ENCODE data around the gene OSM. TPM values are rescaled to one million over a fixed set of nuclear protein-coding genes. Genes with fewer than 3 reads are reported as not detected.

OSM gene
- polyA plus RNA-seq, 1 donor (not counting 4 experiments of a cell fraction or from before 2014, with no cell fraction given): not detected

DNA sequence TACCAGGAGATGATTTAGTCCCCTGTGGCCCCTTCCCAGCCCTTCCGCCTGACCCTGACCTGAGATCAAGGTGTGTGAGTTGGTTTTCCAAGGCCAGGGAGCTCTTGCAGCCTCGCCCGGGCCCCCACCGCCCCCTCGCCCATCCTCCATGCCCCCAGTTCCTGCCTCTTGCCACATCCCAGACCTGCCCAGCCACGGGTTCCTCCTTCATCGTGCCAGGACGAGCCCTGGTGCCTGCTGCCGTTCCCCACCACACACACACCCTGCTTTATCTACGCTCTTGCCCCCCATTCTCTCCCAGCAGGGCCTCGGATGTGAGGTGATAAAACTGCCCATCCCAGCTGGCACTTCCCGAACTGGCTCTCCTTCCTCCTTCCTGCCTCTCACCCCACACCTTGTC lies 18.7 kb downstream of the OSM start:
- H3K9me3 ChIP-seq (ENCODE audit: control insufficient read depth, low read depth, low read length): no peaks in the 10 kb centered on the region
- DNase-seq (ENCODE audit: low read depth, low spot score) (no peak), FAIRE-seq (no peak)
- no peaks in the 10 kb centered on the region for H3K79me2 ChIP-seq (ENCODE audit: control insufficient read depth, insufficient read depth, low read length)
- no peak overlapping the region for H3K9ac ChIP-seq (ENCODE audit: control insufficient read depth, extremely low read depth, insufficient read depth, low read length)
- H3K4me1 ChIP-seq (ENCODE audit: control insufficient read depth, extremely low read depth, insufficient read depth, low read length): peaks cover 35% of the 10 kb centered on the region
- no peaks in the 10 kb centered on the region for H3K27me3 ChIP-seq (ENCODE audit: control insufficient read depth, extremely low read depth, insufficient read depth, low read length)
- no peak overlapping the region for H3K27ac ChIP-seq (ENCODE audit: control insufficient read depth, insufficient read depth, low read length)
- no peak overlapping the region for H2AFZ ChIP-seq (ENCODE audit: control insufficient read depth, low read length)
- no peak overlapping the region for H3K4me2 ChIP-seq (ENCODE audit: control insufficient read depth, extremely low read depth, insufficient read depth, low read depth, low read length)
- H3K4me3 ChIP-seq (ENCODE audit: control insufficient read depth in 2 of 3, extremely low read depth in 1 of 3, insufficient read depth in 2 of 3, low read depth in 1 of 3, low read length in 3 of 3): no peak overlapping the region
- H3K36me3 ChIP-seq (ENCODE audit: control insufficient read depth in 2 of 2, extremely low read depth in 1 of 2, insufficient read depth in 2 of 2, low read length in 2 of 2): no peaks in the 10 kb centered on the region
- no peaks in the 10 kb centered on the region for H3K9me1 ChIP-seq (ENCODE audit: control insufficient read depth, extremely low read depth, insufficient read depth, low read length)
- no peak for TF ChIP-seq EZH2 (IDR thresholded peaks at IDR 0.05; ENCODE audit: low read length)
- TF ChIP-seq, protein P1, sequence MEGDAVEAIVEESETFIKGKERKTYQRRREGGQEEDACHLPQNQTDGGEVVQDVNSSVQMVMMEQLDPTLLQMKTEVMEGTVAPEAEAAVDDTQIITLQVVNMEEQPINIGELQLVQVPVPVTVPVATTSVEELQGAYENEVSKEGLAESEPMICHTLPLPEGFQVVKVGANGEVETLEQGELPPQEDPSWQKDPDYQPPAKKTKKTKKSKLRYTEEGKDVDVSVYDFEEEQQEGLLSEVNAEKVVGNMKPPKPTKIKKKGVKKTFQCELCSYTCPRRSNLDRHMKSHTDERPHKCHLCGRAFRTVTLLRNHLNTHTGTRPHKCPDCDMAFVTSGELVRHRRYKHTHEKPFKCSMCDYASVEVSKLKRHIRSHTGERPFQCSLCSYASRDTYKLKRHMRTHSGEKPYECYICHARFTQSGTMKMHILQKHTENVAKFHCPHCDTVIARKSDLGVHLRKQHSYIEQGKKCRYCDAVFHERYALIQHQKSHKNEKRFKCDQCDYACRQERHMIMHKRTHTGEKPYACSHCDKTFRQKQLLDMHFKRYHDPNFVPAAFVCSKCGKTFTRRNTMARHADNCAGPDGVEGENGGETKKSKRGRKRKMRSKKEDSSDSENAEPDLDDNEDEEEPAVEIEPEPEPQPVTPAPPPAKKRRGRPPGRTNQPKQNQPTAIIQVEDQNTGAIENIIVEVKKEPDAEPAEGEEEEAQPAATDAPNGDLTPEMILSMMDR (optimal IDR thresholded peaks at IDR 0.05 in 1 of 3, IDR thresholded peaks at IDR 0.05 in 1 of 3, conservative IDR thresholded peaks at IDR 0.05 in 1 of 3; ENCODE audit: extremely low read depth in 1 of 3, insufficient read depth in 2 of 3, low read length in 3 of 3): no peak
- H4K20me1 ChIP-seq (ENCODE audit: control insufficient read depth, extremely low read depth, insufficient read depth, low read length): no peaks in the 10 kb centered on the region
- dilution Hi-C loops (cut with MboI; ENCODE audit: extremely low pct_ligation_motif_present, low sequenced_read_pairs): no loop called here

DNA sequence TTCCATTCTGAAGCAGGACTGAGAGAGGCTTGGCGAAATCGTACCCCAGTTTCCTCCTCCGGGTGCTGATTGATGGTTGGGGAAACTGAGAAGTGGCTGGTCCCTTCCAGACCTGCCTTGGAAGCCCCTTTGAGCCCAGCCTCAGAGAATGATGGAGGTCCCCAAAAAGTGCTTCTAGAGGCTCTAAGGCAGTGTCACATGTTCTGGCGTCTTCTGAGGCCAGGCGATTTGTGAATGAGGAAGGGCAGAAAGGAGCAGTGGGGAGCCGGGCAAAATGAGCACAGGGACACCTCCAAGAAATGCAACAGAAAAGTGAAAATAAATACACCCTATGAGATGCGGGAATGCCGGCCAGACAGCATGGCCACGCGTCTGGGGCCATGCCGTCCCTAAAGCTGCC lies 19.1 kb downstream of the OSM start:
- DNase-seq (ENCODE audit: low read depth, low spot score) (no peak), FAIRE-seq (no peak)
- Histone ChIP-seq H3K4me3 (ENCODE audit: control insufficient read depth in 2 of 3, extremely low read depth in 1 of 3, insufficient read depth in 2 of 3, low read depth in 1 of 3, low read length in 3 of 3) (peak overlapping the region in 1 of 3 experiments; percentile 52), H3K79me2 (ENCODE audit: control insufficient read depth, insufficient read depth, low read length) (no peaks in the 10 kb centered on the region), H3K27me3 (ENCODE audit: control insufficient read depth, extremely low read depth, insufficient read depth, low read length) (no peaks in the 10 kb centered on the region), H3K36me3 (ENCODE audit: control insufficient read depth in 2 of 2, extremely low read depth in 1 of 2, insufficient read depth in 2 of 2, low read length in 2 of 2) (no peaks in the 10 kb centered on the region), H3K4me1 (ENCODE audit: control insufficient read depth, extremely low read depth, insufficient read depth, low read length) (peaks cover 31% of the 10 kb centered on the region), H3K4me2 (ENCODE audit: control insufficient read depth, extremely low read depth, insufficient read depth, low read depth, low read length) (no peak overlapping the region), H3K27ac (ENCODE audit: control insufficient read depth, insufficient read depth, low read length) (no peak overlapping the region), H2AFZ (ENCODE audit: control insufficient read depth, low read length) (no peak overlapping the region), H3K9ac (ENCODE audit: control insufficient read depth, extremely low read depth, insufficient read depth, low read length) (no peak overlapping the region), H4K20me1 (ENCODE audit: control insufficient read depth, extremely low read depth, insufficient read depth, low read length) (no peaks in the 10 kb centered on the region), H3K9me3 (ENCODE audit: control insufficient read depth, low read depth, low read length) (no peaks in the 10 kb centered on the region), H3K9me1 (ENCODE audit: control insufficient read depth, extremely low read depth, insufficient read depth, low read length) (no peaks in the 10 kb centered on the region)
- no peak for TF ChIP-seq EZH2 (IDR thresholded peaks at IDR 0.05; ENCODE audit: low read length)
- TF ChIP-seq, protein P1 (optimal IDR thresholded peaks at IDR 0.05 in 1 of 3, IDR thresholded peaks at IDR 0.05 in 1 of 3, conservative IDR thresholded peaks at IDR 0.05 in 1 of 3; ENCODE audit: extremely low read depth in 1 of 3, insufficient read depth in 2 of 3, low read length in 3 of 3): no peak
- dilution Hi-C loops (cut with MboI; ENCODE audit: extremely low pct_ligation_motif_present, low sequenced_read_pairs): no loop called here
